K562 (cell line): ENCODE data around the gene HDAC9. TPM values are rescaled to one million over a fixed set of nuclear protein-coding genes. Genes with fewer than 3 reads are reported as not detected.

Experiments used
- ATAC-seq: fragments of 200-7000 bp; cut with Tn5 transposase; 3 replicates; pipeline ENCODE4 v1.9.1; 2020; ENCODE audit warnings: moderate library complexity
- BruUV-seq: library from RNA; stranded (reverse); fragments of 400-500 nt; replicated peaks from 2 replicates; lab custom pipeline; 2021; lab: Mats Ljungman, UMichigan
- CTCF ChIA-PET: fragments of 300-600 bp; formaldehyde crosslinking; extraction: SDS; loops from one replicate; lab custom pipeline; 2021; ENCODE audit warnings: low intra/inter-chr PET ratio; lab: Yijun Ruan, JAX
- POLR2A ChIA-PET: fragments of 300-600, 350-650 bp; sonication (Branson Sonifier 250); formaldehyde crosslinking; extraction: SDS; loops from one replicate; lab custom pipeline; 2021; ENCODE audit warnings: antibody characterized with exemption, inconsistent platforms; lab: Yijun Ruan, JAX
- DNase-seq, 4 experiments: peaks; one replicate each; pipeline versions ENCODE4 v3.0.0 to v3.0.0-alpha.2; 2011 to 2018; ENCODE audit warnings: low spot score in 3 of 4, mixed read lengths in 3 of 4; ENCODE audit errors: extremely low read depth in 1 of 4
- FAIRE-seq: peaks from 2 replicates; lab custom pipeline; 2011; peaks lifted over from hg19 to GRCh38; lab: Jason Lieb, UNC
- H2AFZ ChIP-seq: 2 replicates; pipeline ENCODE4 v1.6.0; 2011; ENCODE audit warnings: low read depth, low read length, control low read depth, inconsistent platforms
- H3K27ac ChIP-seq: fragments of 200-600 bp; 3 replicates; pipeline ENCODE4 v1.8.0; 2011; ENCODE audit warnings: low read depth, mild to moderate bottlenecking, control low read depth, inconsistent platforms, low read length, moderate library complexity, mixed read lengths; ENCODE audit errors: extremely low read depth
- H3K27me3 ChIP-seq, 2 experiments: fragments of 300-600 bp in 1 of 2; 2 replicates in 1 of 2; 3 replicates in 1 of 2; pipeline versions ENCODE4 v1.6.0 to v1.8.0; 2011; ENCODE audit warnings: inconsistent platforms in 2 of 2, low read length in 2 of 2, mild to moderate bottlenecking in 1 of 2, mixed read lengths in 1 of 2, moderate library complexity in 1 of 2; ENCODE audit not compliant: control insufficient read depth in 2 of 2, insufficient read depth in 2 of 2
- H3K36me3 ChIP-seq: fragments of 300-600 bp; 3 replicates; pipeline ENCODE4 v1.8.0; 2011; ENCODE audit warnings: mild to moderate bottlenecking, low read length, inconsistent platforms; ENCODE audit not compliant: control insufficient read depth, insufficient read depth
- H3K4me1 ChIP-seq, 2 experiments: fragments of 200-600 bp in 1 of 2; replicated peaks in 1 of 2; 2 replicates in 1 of 2; 3 replicates in 1 of 2; pipeline versions ENCODE4 v1.5.1 to v1.8.0; 2011; ENCODE audit warnings: inconsistent platforms in 2 of 2, low read length in 2 of 2, mild to moderate bottlenecking in 1 of 2, mixed read lengths in 1 of 2, moderate library complexity in 1 of 2; ENCODE audit not compliant: control insufficient read depth in 2 of 2, insufficient read depth in 2 of 2
- H3K4me2 ChIP-seq: 2 replicates; pipeline ENCODE4 v1.6.1; 2011; ENCODE audit warnings: low read length, control low read depth, inconsistent platforms, mixed read lengths; ENCODE audit not compliant: insufficient read depth
- H3K4me3 ChIP-seq: fragments of 200-600 bp; sonication (generic), shearing (Covaris generic); 2 replicates; pipeline ENCODE4 v1.5.1; 2016; ENCODE audit warnings: control low read depth, inconsistent platforms
- H3K79me2 ChIP-seq: fragments of 200-600 bp; 3 replicates; pipeline ENCODE4 v1.8.0; 2011; ENCODE audit warnings: low read length, inconsistent platforms; ENCODE audit not compliant: control insufficient read depth, insufficient read depth
- H3K9ac ChIP-seq, 2 experiments: 2 replicates each; pipeline versions ENCODE4 v1.6.0 to v1.6.1; 2011; ENCODE audit warnings: low read depth in 2 of 2, low read length in 2 of 2, control low read depth in 1 of 2, inconsistent platforms in 1 of 2, mild to moderate bottlenecking in 1 of 2, mixed read lengths in 1 of 2; ENCODE audit not compliant: insufficient read depth in 1 of 2
- H3K9me1 ChIP-seq: one replicate; pipeline ENCODE4 v1.6.0; 2011; ENCODE audit warnings: inconsistent platforms, mild to moderate bottlenecking, low read length, moderate library complexity; ENCODE audit not compliant: control insufficient read depth, insufficient read depth
- H3K9me3 ChIP-seq: replicated peaks from 2 replicates; pipeline ENCODE4 v1.5.1; 2011; ENCODE audit warnings: low read depth, low read length, inconsistent platforms; ENCODE audit not compliant: control insufficient read depth, insufficient read depth
- H4K20me1 ChIP-seq: replicated peaks from 2 replicates; pipeline ENCODE4 v1.6.1; 2011; ENCODE audit warnings: low read length, inconsistent platforms, mixed read lengths; ENCODE audit not compliant: control insufficient read depth, insufficient read depth
- CHCHD3 ChIP-seq: fragments of 250-450 bp; sonication (Bioruptor Pico); IDR thresholded peaks from 2 replicates; pipeline ENCODE4 v2.1.2; 2022; ENCODE audit warnings: mild to moderate bottlenecking
- CHD7 ChIP-seq: fragments of 200-600 bp; sonication (generic); IDR thresholded peaks from one replicate; pipeline ENCODE4 v1.6.1; 2012; ENCODE audit warnings: mild to moderate bottlenecking, low read depth, low read length, inconsistent platforms
- EGR1 ChIP-seq: fragments of 450-650 bp; conservative IDR thresholded peaks from 2 replicates; pipeline ENCODE4 v1.6.1; 2017; ENCODE audit warnings: mild to moderate bottlenecking
- NR1H2 ChIP-seq: sonication (generic); formaldehyde crosslinking; IDR thresholded peaks from 2 replicates; pipeline ENCODE4 v1.4.0; 2020; ENCODE audit warnings: mild to moderate bottlenecking, missing genetic modification reagents
- RBM15 ChIP-seq: fragments of 200-400 bp; formaldehyde crosslinking; IDR thresholded peaks from 2 replicates; pipeline ENCODE4 v1.6.1; 2018; ENCODE audit warnings: mild to moderate bottlenecking, low read length, moderate library complexity; ENCODE audit not compliant: insufficient read depth
- SREBF1 ChIP-seq: fragments of 150-350 bp; IDR thresholded peaks from 2 replicates; pipeline ENCODE4 v1.6.1; 2014; ENCODE audit warnings: antibody characterized with exemption, low read depth, low read length, borderline replicate concordance
- TEAD4 ChIP-seq, 2 experiments: sonication (generic) in 1 of 2; formaldehyde crosslinking in 1 of 2; IDR thresholded peaks; 2 replicates each; pipeline versions ENCODE4 v1.6.1 to v1.8.0; 2012 to 2022; ENCODE audit warnings: borderline replicate concordance in 1 of 2, inconsistent platforms in 1 of 2, low read length in 1 of 2, mild to moderate bottlenecking in 1 of 2, missing genetic modification reagents in 1 of 2
- ZBTB9 ChIP-seq: fragments of 450-650 bp; formaldehyde crosslinking; IDR thresholded peaks from 2 replicates; pipeline ENCODE4 v1.4.0; 2020; ENCODE audit warnings: mild to moderate bottlenecking, moderate library complexity
- ZNF764 ChIP-seq: fragments of 250-450 bp; sonication (Bioruptor Pico); IDR thresholded peaks from 2 replicates; pipeline ENCODE4 v1.4.0; 2020; ENCODE audit warnings: low read depth, mild to moderate bottlenecking, moderate library complexity
- WGBS: fragments of 100-300 bp; shearing (Covaris generic); methylation state at CpG from one replicate; pipeline ENCODE4 v1.1.6; 2016; ENCODE audit warnings: low coverage, mixed read lengths; ENCODE audit not compliant: insufficient coverage; ENCODE audit errors: missing lambda C conversion rate; 5-methylcytosine and 5-hydroxymethylcytosine counted together
- in situ Hi-C: fragments of 300-500 bp; cut with MboI; formaldehyde crosslinking; loops from 4 replicates; pipeline ENCODE4 v1.15.0; 2018; ENCODE audit warnings: inconsistent platforms, mixed read lengths
- intact Hi-C: fragments of 100-400 bp; cut with micrococcal nuclease; formaldehyde crosslinking; loops from 2 replicates; pipeline ENCODE4 v1.14.2; 2022
- polyA plus RNA-seq, 8 experiments: library from polyadenylated mRNA; depleted of rRNA in 4 of 8; stranded (reverse) in 5 of 8; unstranded in 3 of 8; fragments of >200 nt; fragmentation: Nextera tagmentation in 2 of 8; fragmentation: Illumina TruSeq in 1 of 8; extraction: Ambion mirVana in 2 of 8; extraction: Trizol in 1 of 8; gene quantifications; 2 replicates each; pipeline versions ENCODE4 v1.2.1 to v1.2.3, GENCODE V29; 2011 to 2014; ENCODE audit warnings: inconsistent platforms in 1 of 8, missing spikeins in 1 of 8
- total RNA-seq, 7 experiments: library from RNA; depleted of rRNA in 6 of 7; stranded (reverse); fragments of >200 nt in 6 of 7; fragmentation: Illumina TruSeq in 2 of 7; extraction: Trizol in 2 of 7; gene quantifications; 2 replicates each; pipeline versions ENCODE4 v1.2.1 to v1.2.3, GENCODE V29; 2011 to 2021; ENCODE audit warnings: low replicate concordance in 1 of 7

HDAC9 gene
- total and polyA plus RNA-seq, 9 of the 15 experiments (the other 6 are each of a cell fraction or from before 2014, with no cell fraction given): 0.08 to 0.91 (median 0.33) TPM

- Histone ChIP-seq H3K27me3 (no peaks in the 10 kb centered on the region), H3K36me3 (no peaks in the 10 kb centered on the region), H3K9me1 (no peaks in the 10 kb centered on the region), H3K27ac (no peak overlapping the region), H3K4me1 (no peaks in the 10 kb centered on the region), H2AFZ (no peak overlapping the region), H3K9me3 (no peaks in the 10 kb centered on the region; the same call in 1 of the 2 replicates), H3K79me2 (no peaks in the 10 kb centered on the region), H4K20me1 (no peaks in the 10 kb centered on the region), H3K4me2 (no peak overlapping the region), H3K4me3 (no peak overlapping the region), H3K9ac (no peak overlapping the region)
- DNase-seq: no peak
- no TSS peak for BruUV-seq
- no peak for FAIRE-seq
- ChIA-PET POLR2A (no interaction called here), CTCF (no interaction called here)
- TF ChIP-seq CHD7 (no peak), NR1H2 (no peak), EGR1 (no peak), ZNF764 (no peak), CHCHD3 (CRISPR knock-in tag) (no peak), SREBF1 (no peak), TEAD4 (IDR thresholded peaks at IDR 0.05; ENCODE audit: low read length) (no peak), TEAD4 (CRISPR knock-in tag; IDR thresholded peaks at IDR 0.05; ENCODE audit: borderline replicate concordance) (no peak), RBM15 (no peak), ZBTB9 (CRISPR knock-in tag) (no peak)
- no peak for ATAC-seq
- WGBS: 3% methylated on average over 5 of the region's 5 CpGs
- intact Hi-C loops (no loop called here), in situ Hi-C loops (no loop called here)
Measured at GRCh38 chr7:18721429-18721828, 225.9 kb downstream of the HDAC9 start.
